Caco-2 (cell line): ENCODE measurements around the gene NGF. TPM values are rescaled to one million over a fixed set of nuclear protein-coding genes. Genes with fewer than 3 reads are reported as not detected.

Experiments used
- BruUV-seq: library from RNA; stranded (reverse); fragments of 400-500 nt; replicated peaks from 2 replicates; lab custom pipeline; 2021; lab: Mats Ljungman, UMichigan
- CTCF ChIA-PET: fragments of 300-600 bp; sonication (Branson Sonifier 250); formaldehyde crosslinking; loops from one replicate; lab custom pipeline; 2022; ENCODE audit warnings: antibody characterized with exemption; lab: Charles Lee
- POLR2A ChIA-PET: fragments of 300-600 bp; sonication (Branson Sonifier 250); formaldehyde crosslinking; loops from one replicate; lab custom pipeline; 2022; ENCODE audit warnings: antibody characterized with exemption; lab: Charles Lee
- DNase-seq, 2 experiments: peaks; one replicate each; pipeline versions ENCODE4 v3.0.0 to v3.0.0-alpha.2; 2020 to 2022
- H3K27me3 ChIP-seq: replicated peaks from 2 replicates; pipeline ENCODE4 v1.6.0; 2011; ENCODE audit warnings: low read length; ENCODE audit not compliant: control insufficient read depth, insufficient read depth
- H3K36me3 ChIP-seq: 2 replicates; pipeline ENCODE4 v1.5.1; 2011; ENCODE audit warnings: low read length; ENCODE audit not compliant: control insufficient read depth, insufficient read depth
- H3K4me1 ChIP-seq: fragments of 250-450 bp; sonication (Bioruptor Pico); 2 replicates; pipeline ENCODE4 v1.5.1; 2020; ENCODE audit warnings: mild to moderate bottlenecking
- H3K4me3 ChIP-seq: 2 replicates; pipeline ENCODE4 v1.5.1; 2011; ENCODE audit warnings: low read depth, mild to moderate bottlenecking, control low read depth, low read length
- H3K9me3 ChIP-seq: fragments of 250-450 bp; sonication (Bioruptor Pico); 2 replicates; pipeline ENCODE4 v1.5.1; 2020; ENCODE audit warnings: mild to moderate bottlenecking, moderate library complexity
- H3K27ac Mint-ChIP-seq: one replicate; pipeline ENCODE4 v1.8.0; 2022; ENCODE audit warnings: mixed read lengths; ENCODE audit not compliant: unreplicated experiment
- H3K27me3 Mint-ChIP-seq: one replicate; pipeline ENCODE4 v1.8.0; 2022; ENCODE audit warnings: mixed read lengths; ENCODE audit not compliant: insufficient read depth, unreplicated experiment
- H3K36me3 Mint-ChIP-seq: one replicate; pipeline ENCODE4 v1.8.0; 2022; ENCODE audit warnings: mild to moderate bottlenecking, mixed read lengths; ENCODE audit not compliant: insufficient read depth, unreplicated experiment
- H3K4me1 Mint-ChIP-seq: one replicate; pipeline ENCODE4 v1.8.0; 2022; ENCODE audit warnings: low read depth, mixed read lengths; ENCODE audit not compliant: unreplicated experiment
- H3K4me3 Mint-ChIP-seq: one replicate; pipeline ENCODE4 v1.8.0; 2022; ENCODE audit warnings: mild to moderate bottlenecking, moderate library complexity, mixed read lengths; ENCODE audit not compliant: unreplicated experiment
- H3K9me3 Mint-ChIP-seq: one replicate; pipeline ENCODE4 v1.8.0; 2022; ENCODE audit warnings: mixed read lengths; ENCODE audit not compliant: unreplicated experiment
- intact Hi-C: fragments of 100-400 bp; cut with micrococcal nuclease; formaldehyde crosslinking; loops from one replicate; pipeline ENCODE4 v1.10.0; 2022; ENCODE audit not compliant: unreplicated experiment
- total RNA-seq: library from RNA; stranded (reverse); gene quantifications from 2 replicates; pipeline ENCODE4 v1.2.3, GENCODE V29; 2022
- TF ChIP-seq, protein P1 (sequence below), 2 experiments: fragments of 200-600 bp in 1 of 2; IDR thresholded peaks; 1 replicate in 1 of 2; 2 replicates in 1 of 2; pipeline versions ENCODE4 v1.5.1 to v1.8.0; 2011 to 2022; ENCODE audit warnings: antibody characterized with exemption in 1 of 2, control low read depth in 1 of 2, inconsistent platforms in 1 of 2, low read depth in 1 of 2, low read length in 1 of 2, mild to moderate bottlenecking in 1 of 2, moderate library complexity in 1 of 2; ENCODE audit not compliant: insufficient read depth in 1 of 2, severe bottlenecking in 1 of 2, unreplicated experiment in 1 of 2

The NGF gene
- total RNA-seq, 1 experiment from 2014 or later, result not detected

DNA sequence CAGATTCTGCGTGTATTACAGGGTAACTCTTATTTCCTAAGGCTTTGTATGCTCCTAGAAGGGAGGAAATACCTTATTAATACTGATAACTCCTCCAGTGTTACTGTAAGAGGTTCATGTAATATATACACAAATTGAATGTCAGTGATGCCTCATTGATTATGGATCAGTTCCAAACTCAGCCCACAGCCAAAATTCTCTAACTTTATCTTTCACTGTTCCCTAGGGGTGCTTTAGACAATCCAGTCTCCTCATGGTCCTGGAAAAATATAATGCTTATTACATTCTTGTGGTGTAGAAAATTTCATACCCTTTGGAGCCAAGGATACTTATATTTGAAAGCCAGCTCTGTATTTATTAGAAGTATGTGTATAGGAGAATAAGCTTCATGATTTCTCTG lies 73.0 kb downstream of the NGF start:
- no peak overlapping the region for H3K4me3 Mint-ChIP-seq
- H3K9me3 Mint-ChIP-seq, result no peaks in the 10 kb centered on the region
- H3K27ac Mint-ChIP-seq, result no peak overlapping the region
- H3K4me3 ChIP-seq, result no peak overlapping the region
- H3K27me3 Mint-ChIP-seq, result peaks cover 6% of the 10 kb centered on the region
- H3K27me3 ChIP-seq, result no peaks in the 10 kb centered on the region
- no peaks in the 10 kb centered on the region for H3K4me1 Mint-ChIP-seq
- TF ChIP-seq, protein P1, sequence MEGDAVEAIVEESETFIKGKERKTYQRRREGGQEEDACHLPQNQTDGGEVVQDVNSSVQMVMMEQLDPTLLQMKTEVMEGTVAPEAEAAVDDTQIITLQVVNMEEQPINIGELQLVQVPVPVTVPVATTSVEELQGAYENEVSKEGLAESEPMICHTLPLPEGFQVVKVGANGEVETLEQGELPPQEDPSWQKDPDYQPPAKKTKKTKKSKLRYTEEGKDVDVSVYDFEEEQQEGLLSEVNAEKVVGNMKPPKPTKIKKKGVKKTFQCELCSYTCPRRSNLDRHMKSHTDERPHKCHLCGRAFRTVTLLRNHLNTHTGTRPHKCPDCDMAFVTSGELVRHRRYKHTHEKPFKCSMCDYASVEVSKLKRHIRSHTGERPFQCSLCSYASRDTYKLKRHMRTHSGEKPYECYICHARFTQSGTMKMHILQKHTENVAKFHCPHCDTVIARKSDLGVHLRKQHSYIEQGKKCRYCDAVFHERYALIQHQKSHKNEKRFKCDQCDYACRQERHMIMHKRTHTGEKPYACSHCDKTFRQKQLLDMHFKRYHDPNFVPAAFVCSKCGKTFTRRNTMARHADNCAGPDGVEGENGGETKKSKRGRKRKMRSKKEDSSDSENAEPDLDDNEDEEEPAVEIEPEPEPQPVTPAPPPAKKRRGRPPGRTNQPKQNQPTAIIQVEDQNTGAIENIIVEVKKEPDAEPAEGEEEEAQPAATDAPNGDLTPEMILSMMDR (IDR thresholded peaks at IDR 0.05; ENCODE audit: insufficient read depth in 1 of 2, low read depth in 1 of 2, low read length in 1 of 2, severe bottlenecking in 1 of 2, unreplicated experiment in 1 of 2), result no peak
- intact Hi-C loops, result no loop called here
- no peaks in the 10 kb centered on the region for H3K9me3 ChIP-seq
- CTCF ChIA-PET, result no interaction called here
- no peaks in the 10 kb centered on the region for H3K36me3 Mint-ChIP-seq
- H3K36me3 ChIP-seq, result no peaks in the 10 kb centered on the region
- no TSS peak for BruUV-seq
- no peaks in the 10 kb centered on the region for H3K4me1 ChIP-seq
- DNase-seq, result no peak
- POLR2A ChIA-PET, result no interaction called here

DNA sequence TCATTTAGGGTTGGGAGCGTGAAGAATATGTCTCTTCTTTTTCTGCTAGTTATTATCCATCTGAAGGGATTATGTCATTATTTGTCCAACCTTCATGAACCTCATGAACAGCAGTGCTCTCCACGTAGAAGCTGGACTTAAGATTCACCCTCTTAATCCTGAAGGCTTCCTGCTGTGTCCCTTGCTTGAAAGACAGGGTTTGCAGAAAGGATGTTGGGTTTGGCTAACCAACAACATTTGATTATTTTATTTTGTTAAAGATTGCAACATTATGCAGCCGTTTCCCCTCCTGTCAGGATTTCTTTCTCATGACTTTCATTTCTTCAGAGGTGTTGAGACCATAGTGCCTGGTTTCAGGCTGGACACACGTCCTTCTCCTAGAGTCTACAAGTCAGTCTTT lies 75.2 kb downstream of the NGF start:
- ChIA-PET CTCF (no interaction called here), POLR2A (no interaction called here)
- no TSS peak for BruUV-seq
- Mint-ChIP-seq H3K4me3 (no peak overlapping the region), H3K9me3 (peaks cover 12% of the 10 kb centered on the region), H3K27me3 (peaks cover 2% of the 10 kb centered on the region), H3K36me3 (no peaks in the 10 kb centered on the region), H3K4me1 (no peaks in the 10 kb centered on the region), H3K27ac (no peak overlapping the region)
- Histone ChIP-seq H3K4me3 (no peak overlapping the region), H3K36me3 (no peaks in the 10 kb centered on the region), H3K27me3 (no peaks in the 10 kb centered on the region), H3K9me3 (peaks cover 5% of the 10 kb centered on the region; the same call in 1 of the 2 replicates), H3K4me1 (no peaks in the 10 kb centered on the region)
- intact Hi-C loops, result no loop called here
- TF ChIP-seq, protein P1 (IDR thresholded peaks at IDR 0.05; ENCODE audit: insufficient read depth in 1 of 2, low read depth in 1 of 2, low read length in 1 of 2, severe bottlenecking in 1 of 2, unreplicated experiment in 1 of 2), result no peak
- no peak for DNase-seq

DNA sequence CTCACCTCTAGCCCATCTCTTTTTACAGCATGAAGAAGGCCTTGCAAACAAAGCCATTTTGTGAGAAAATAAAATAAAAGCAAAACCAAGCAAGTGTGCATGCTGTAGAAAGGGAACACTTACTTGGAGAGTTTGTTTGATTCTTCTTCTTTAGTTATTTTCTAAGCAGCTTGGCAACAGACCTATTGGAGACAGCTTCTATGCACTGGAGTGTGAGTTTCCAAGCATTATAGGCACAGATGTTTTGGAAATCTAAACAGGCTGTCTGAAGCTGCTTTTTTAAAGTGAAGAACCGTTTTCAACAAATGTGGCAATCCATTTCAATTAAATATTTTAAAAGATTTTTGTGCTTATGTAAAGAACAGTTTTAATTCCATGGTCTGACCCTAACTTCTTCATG lies 76.6 kb downstream of the NGF start:
- intact Hi-C loops, result no loop called here
- no peak for DNase-seq
- Mint-ChIP-seq H3K27ac (no peak overlapping the region), H3K4me3 (no peak overlapping the region), H3K36me3 (no peaks in the 10 kb centered on the region), H3K27me3 (peaks cover 2% of the 10 kb centered on the region), H3K4me1 (no peaks in the 10 kb centered on the region), H3K9me3 (peaks cover 14% of the 10 kb centered on the region)
- CTCF ChIA-PET, result no interaction called here
- POLR2A ChIA-PET, result no interaction called here
- H3K4me3 ChIP-seq, result no peak overlapping the region
- H3K36me3 ChIP-seq, result no peaks in the 10 kb centered on the region
- no peaks in the 10 kb centered on the region for H3K27me3 ChIP-seq
- TF ChIP-seq, protein P1 (IDR thresholded peaks at IDR 0.05; ENCODE audit: insufficient read depth in 1 of 2, low read depth in 1 of 2, low read length in 1 of 2, severe bottlenecking in 1 of 2, unreplicated experiment in 1 of 2), result no peak
- H3K4me1 ChIP-seq, result no peaks in the 10 kb centered on the region
- peaks cover 5% of the 10 kb centered on the region; the same call in 1 of the 2 replicates for H3K9me3 ChIP-seq
- no TSS peak for BruUV-seq
